Neural progenitor cell (in vitro differentiated cells): ENCODE data around the gene CDK16. TPM values are rescaled to one million over a fixed set of nuclear protein-coding genes. Genes with fewer than 3 reads are reported as not detected.

Experiments
- DNase-seq: peaks from one replicate; pipeline ENCODE4 v3.0.0-alpha.2; 2016; ENCODE audit warnings: low spot score
- H2AFZ ChIP-seq: fragments of 200-600 bp; sonication (generic); replicated peaks from 2 replicates; pipeline ENCODE4 v1.6.1; 2016; ENCODE audit warnings: antibody characterized with exemption
- H3F3A ChIP-seq: fragments of 200-600 bp; sonication (generic); 2 replicates; pipeline ENCODE4 v1.6.1; 2016; ENCODE audit warnings: antibody characterized with exemption, low read depth
- H3K27ac ChIP-seq: fragments of 200-600 bp; sonication (generic); 2 replicates; pipeline ENCODE4 v1.5.1; 2016; ENCODE audit warnings: mild to moderate bottlenecking
- H3K27me3 ChIP-seq: fragments of 200-600 bp; sonication (generic); 2 replicates; pipeline ENCODE4 v1.6.1; 2016; ENCODE audit warnings: mild to moderate bottlenecking, moderate library complexity
- H3K36me3 ChIP-seq: fragments of 200-600 bp; sonication (generic); 2 replicates; pipeline ENCODE4 v1.5.1; 2016
- H3K4me1 ChIP-seq: fragments of 200-600 bp; sonication (generic); 2 replicates; pipeline ENCODE4 v1.6.1; 2016; ENCODE audit warnings: mixed run types
- H3K4me2 ChIP-seq: fragments of 200-600 bp; sonication (generic); 2 replicates; pipeline ENCODE4 v1.6.1; 2016
- H3K4me3 ChIP-seq: fragments of 200-600 bp; sonication (generic); 2 replicates; pipeline ENCODE4 v1.5.1; 2016
- H3K79me2 ChIP-seq: fragments of 200-600 bp; sonication (generic); 2 replicates; pipeline ENCODE4 v1.6.1; 2016; ENCODE audit warnings: low read depth
- H3K9ac ChIP-seq: fragments of 200-600 bp; sonication (generic); 2 replicates; pipeline ENCODE4 v1.6.1; 2016
- H3K9me3 ChIP-seq: fragments of 200-600 bp; sonication (generic); 2 replicates; pipeline ENCODE4 v1.5.1; 2016; ENCODE audit warnings: low read depth
- H4K20me1 ChIP-seq: fragments of 200-600 bp; sonication (generic); 2 replicates; pipeline ENCODE4 v1.6.1; 2016; ENCODE audit warnings: low read depth
- H3K27ac Mint-ChIP-seq: 3 replicates; pipeline ENCODE4 v1.8.0; 2021; ENCODE audit warnings: mixed read lengths
- H3K27me3 Mint-ChIP-seq: 2 replicates; pipeline ENCODE4 v1.8.0; 2022; ENCODE audit warnings: low read depth, mild to moderate bottlenecking, inconsistent platforms, moderate library complexity, mixed read lengths; ENCODE audit not compliant: insufficient read depth
- H3K36me3 Mint-ChIP-seq: 3 replicates; pipeline ENCODE4 v1.8.0; 2021; ENCODE audit warnings: mixed read lengths
- H3K4me1 Mint-ChIP-seq: 3 replicates; pipeline ENCODE4 v1.8.0; 2021; ENCODE audit warnings: mixed read lengths
- H3K4me3 Mint-ChIP-seq: 3 replicates; pipeline ENCODE4 v1.8.0; 2021; ENCODE audit warnings: mild to moderate bottlenecking, moderate library complexity, mixed read lengths
- H3K9me3 Mint-ChIP-seq: 3 replicates; pipeline ENCODE4 v1.8.0; 2020; ENCODE audit warnings: mixed read lengths
- CTCF ChIP-seq: fragments of 200-600 bp; sonication (generic); IDR thresholded peaks from 2 replicates; pipeline ENCODE4 v1.5.1; 2017; ENCODE audit warnings: antibody characterized with exemption, mild to moderate bottlenecking
- EZH2 ChIP-seq: fragments of 200-600 bp; sonication (generic); IDR thresholded peaks from 2 replicates; pipeline ENCODE4 v1.6.1; 2017; ENCODE audit warnings: antibody characterized with exemption, mild to moderate bottlenecking, moderate library complexity
- EZH2phosphoT487 ChIP-seq: fragments of 200-600 bp; sonication (generic); IDR thresholded peaks from 2 replicates; pipeline ENCODE4 v1.6.1; 2017; ENCODE audit warnings: antibody characterized with exemption
- total RNA-seq: library from RNA; depleted of rRNA; stranded (reverse); fragments of >200 nt; gene quantifications from 2 replicates; pipeline ENCODE4 v1.2.3, GENCODE V29; 2015; ENCODE audit warnings: low replicate concordance

The CDK16 gene
- total RNA-seq, 1 donor from 2014 or later: 166 TPM

DNA sequence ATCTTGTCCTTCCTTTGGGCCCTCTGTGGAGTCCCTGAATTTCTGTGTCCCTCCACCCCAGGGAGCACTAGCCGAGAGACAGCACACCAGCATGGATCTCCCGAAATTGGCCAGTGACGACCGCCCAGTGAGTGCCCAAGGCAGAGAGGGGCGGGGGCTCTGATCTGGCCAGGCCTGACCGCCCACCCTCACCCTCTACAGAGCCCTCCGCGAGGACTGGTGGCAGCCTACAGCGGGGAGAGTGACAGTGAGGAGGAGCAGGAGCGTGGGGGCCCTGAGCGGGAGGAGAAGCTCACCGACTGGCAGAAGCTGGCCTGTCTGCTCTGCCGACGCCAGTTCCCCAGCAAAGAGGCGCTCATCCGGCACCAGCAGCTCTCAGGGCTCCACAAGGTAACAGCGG lies 33.2 kb upstream of the CDK16 start:
- H3K9ac ChIP-seq: no peak overlapping the region
- H3K27me3 ChIP-seq: no peaks in the 10 kb centered on the region
- H3K27me3 Mint-ChIP-seq: peaks cover 6% of the 10 kb centered on the region
- no peaks in the 10 kb centered on the region for H3K4me1 ChIP-seq
- H3K4me1 Mint-ChIP-seq: no peaks in the 10 kb centered on the region
- H3K4me3 ChIP-seq: no peak overlapping the region
- H3K27ac ChIP-seq: no peak overlapping the region
- no peak overlapping the region for H2AFZ ChIP-seq
- H3K4me3 Mint-ChIP-seq: no peak overlapping the region
- H3K36me3 Mint-ChIP-seq: peaks cover 7% of the 10 kb centered on the region
- DNase-seq: no peak
- no peak overlapping the region for H3K4me2 ChIP-seq
- no peak overlapping the region for H3K27ac Mint-ChIP-seq
- no peaks in the 10 kb centered on the region for H3K9me3 ChIP-seq
- H3K79me2 ChIP-seq: no peaks in the 10 kb centered on the region
- H3F3A ChIP-seq: peaks cover 6% of the 10 kb centered on the region
- TF ChIP-seq EZH2 (no peak), EZH2phosphoT487 (no peak), CTCF (no peak)
- peaks cover 4% of the 10 kb centered on the region for H3K9me3 Mint-ChIP-seq
- H4K20me1 ChIP-seq: no peaks in the 10 kb centered on the region
- no peaks in the 10 kb centered on the region for H3K36me3 ChIP-seq

GRCh38 chrX:47186096-47186740 lies 32.3 kb upstream of the CDK16 start:
- Histone ChIP-seq H2AFZ (no peak overlapping the region), H3K27ac (no peak overlapping the region), H3K4me1 (no peaks in the 10 kb centered on the region), H3K4me2 (no peak overlapping the region), H3K4me3 (no peak overlapping the region), H3K79me2 (no peaks in the 10 kb centered on the region), H3K36me3 (no peaks in the 10 kb centered on the region), H4K20me1 (no peaks in the 10 kb centered on the region), H3K27me3 (peaks cover 4% of the 10 kb centered on the region), H3K9ac (no peak overlapping the region), H3F3A (peaks cover 10% of the 10 kb centered on the region), H3K9me3 (no peaks in the 10 kb centered on the region)
- Mint-ChIP-seq H3K27me3 (peaks cover 8% of the 10 kb centered on the region), H3K9me3 (no peaks in the 10 kb centered on the region), H3K27ac (no peak overlapping the region), H3K36me3 (peaks cover 7% of the 10 kb centered on the region), H3K4me3 (peak overlapping the region; percentile 5), H3K4me1 (peaks cover 3% of the 10 kb centered on the region)
- TF ChIP-seq CTCF (no peak), EZH2phosphoT487 (no peak), EZH2 (no peak)
- no peak for DNase-seq

GRCh38 chrX:47187106-47187677 lies 31.3 kb upstream of the CDK16 start:
- Histone ChIP-seq H3K9me3 (no peaks in the 10 kb centered on the region), H4K20me1 (no peaks in the 10 kb centered on the region), H2AFZ (no peak overlapping the region), H3K9ac (no peak overlapping the region), H3K27me3 (peaks cover 14% of the 10 kb centered on the region), H3K27ac (no peak overlapping the region), H3K79me2 (no peaks in the 10 kb centered on the region), H3K4me3 (no peak overlapping the region), H3F3A (peaks cover 19% of the 10 kb centered on the region), H3K4me1 (peaks cover 6% of the 10 kb centered on the region), H3K36me3 (no peaks in the 10 kb centered on the region), H3K4me2 (no peak overlapping the region)
- Mint-ChIP-seq H3K36me3 (peaks cover 7% of the 10 kb centered on the region), H3K9me3 (no peaks in the 10 kb centered on the region), H3K4me3 (no peak overlapping the region), H3K4me1 (peaks cover 4% of the 10 kb centered on the region), H3K27ac (no peak overlapping the region), H3K27me3 (peaks cover 10% of the 10 kb centered on the region)
- TF ChIP-seq EZH2 (no peak), CTCF (no peak), EZH2phosphoT487 (no peak)
- no peak for DNase-seq
